Hepatocyte (in vitro differentiated cells): ENCODE data around the gene STARD10. TPM values are rescaled to one million over a fixed set of nuclear protein-coding genes. Genes with fewer than 3 reads are reported as not detected.

Experiments
- DNase-seq: peaks from one replicate; pipeline ENCODE4 v3.0.0-alpha.2; 2016; ENCODE audit warnings: low spot score
- H2AFZ ChIP-seq: fragments of 200-600 bp; sonication (generic); 2 replicates; pipeline ENCODE4 v1.6.0; 2016; ENCODE audit warnings: antibody characterized with exemption, mild to moderate bottlenecking
- H3K27ac ChIP-seq: fragments of 200-600 bp; sonication (generic); 2 replicates; pipeline ENCODE4 v1.5.1; 2016; ENCODE audit warnings: mild to moderate bottlenecking
- H3K27me3 ChIP-seq: fragments of 200-600 bp; sonication (generic); 2 replicates; pipeline ENCODE4 v1.6.1; 2016
- H3K36me3 ChIP-seq: fragments of 200-600 bp; sonication (generic); replicated peaks from 2 replicates; pipeline ENCODE4 v1.5.1; 2016; ENCODE audit warnings: low read depth; ENCODE audit not compliant: insufficient read depth
- H3K4me1 ChIP-seq: fragments of 200-600 bp; sonication (generic); 2 replicates; pipeline ENCODE4 v1.5.1; 2016; ENCODE audit warnings: mild to moderate bottlenecking, moderate library complexity; ENCODE audit not compliant: insufficient read depth
- H3K4me2 ChIP-seq: fragments of 200-600 bp; sonication (generic); 2 replicates; pipeline ENCODE4 v1.6.0; 2016
- H3K4me3 ChIP-seq: fragments of 200-600 bp; sonication (generic); 2 replicates; pipeline ENCODE4 v1.5.1; 2016; ENCODE audit warnings: mild to moderate bottlenecking
- H3K79me2 ChIP-seq: fragments of 200-600 bp; sonication (generic); 2 replicates; pipeline ENCODE4 v1.6.0; 2017; ENCODE audit warnings: mild to moderate bottlenecking
- H3K9me2 ChIP-seq: fragments of 200-600 bp; sonication (generic); replicated peaks from 2 replicates; pipeline ENCODE4 v1.6.0; 2017; ENCODE audit warnings: mild to moderate bottlenecking; ENCODE audit not compliant: insufficient read depth
- H3K9me3 ChIP-seq: fragments of 200-600 bp; sonication (generic); 2 replicates; pipeline ENCODE4 v1.5.1; 2016; ENCODE audit warnings: low read depth, mild to moderate bottlenecking
- H4K20me1 ChIP-seq: fragments of 200-600 bp; sonication (generic); 2 replicates; pipeline ENCODE4 v1.6.0; 2016; ENCODE audit warnings: mild to moderate bottlenecking; ENCODE audit not compliant: insufficient read depth, poor library complexity, severe bottlenecking
- CTCF ChIP-seq: fragments of 200-600 bp; sonication (generic); IDR thresholded peaks from 2 replicates; pipeline ENCODE4 v1.5.1; 2016; ENCODE audit warnings: antibody characterized with exemption, mild to moderate bottlenecking; ENCODE audit not compliant: poor library complexity
- EZH2 ChIP-seq: fragments of 200-600 bp; sonication (generic); IDR thresholded peaks from 2 replicates; pipeline ENCODE4 v1.6.1; 2016; ENCODE audit warnings: antibody characterized with exemption, mild to moderate bottlenecking, borderline replicate concordance
- EZH2phosphoT487 ChIP-seq: fragments of 200-600 bp; sonication (generic); IDR thresholded peaks from one replicate; pipeline ENCODE4 v1.6.1; 2018; ENCODE audit warnings: antibody characterized with exemption, mild to moderate bottlenecking, low read depth, moderate library complexity; ENCODE audit not compliant: unreplicated experiment, severe bottlenecking
- WGBS: methylation state at CpG from one replicate; pipeline ENCODE4 v1.1.6; 2016; ENCODE audit warnings: low lambda C conversion rate; ENCODE audit errors: missing lambda C conversion rate; 5-methylcytosine and 5-hydroxymethylcytosine counted together
- polyA plus RNA-seq: library from polyadenylated mRNA; unstranded; fragments of >200 nt; fragmentation: Nextera tagmentation; extraction: Ambion mirVana; gene quantifications from 2 replicates; pipeline ENCODE4 v1.2.1, GENCODE V29; 2016
- total RNA-seq: library from RNA; depleted of rRNA; stranded (reverse); fragments of >200 nt; gene quantifications from 2 replicates; pipeline ENCODE4 v1.2.3, GENCODE V29; 2014

Gene STARD10
- total and polyA plus RNA-seq, 2 experiments from 2014 or later = 290 to 686 TPM

GRCh38 chr11:72825661-72826060, 31.8 kb upstream of the STARD10 start:
- Histone ChIP-seq H3K9me3 (no peaks in the 10 kb centered on the region), H3K36me3 (no peaks in the 10 kb centered on the region), H3K4me3 (no peak overlapping the region), H4K20me1 (no peaks in the 10 kb centered on the region), H3K4me2 (no peak overlapping the region), H3K27me3 (no peaks in the 10 kb centered on the region), H3K9me2 (no peaks in the 10 kb centered on the region), H3K79me2 (no peaks in the 10 kb centered on the region), H3K27ac (no peak overlapping the region), H3K4me1 (peaks cover 11% of the 10 kb centered on the region), H2AFZ (no peak overlapping the region)
- WGBS = 84% methylated on average over 4 of the region's 4 CpGs
- no peak for DNase-seq
- TF ChIP-seq EZH2 = no peak
- no peak for TF ChIP-seq CTCF
- no peak for TF ChIP-seq EZH2phosphoT487

GRCh38 chr11:72824811-72825505, 31.1 kb upstream of the STARD10 start:
- Histone ChIP-seq H3K79me2 (no peaks in the 10 kb centered on the region), H3K36me3 (no peaks in the 10 kb centered on the region), H3K27ac (no peak overlapping the region), H3K9me2 (no peaks in the 10 kb centered on the region), H2AFZ (no peak overlapping the region), H3K9me3 (no peaks in the 10 kb centered on the region), H4K20me1 (no peaks in the 10 kb centered on the region), H3K4me3 (no peak overlapping the region), H3K27me3 (no peaks in the 10 kb centered on the region), H3K4me2 (no peak overlapping the region), H3K4me1 (peaks cover 11% of the 10 kb centered on the region)
- 91% methylated on average over 15 of the region's 15 CpGs for WGBS
- TF ChIP-seq EZH2phosphoT487 (no peak), CTCF (no peak), EZH2 (no peak)
- no peak for DNase-seq

- Histone ChIP-seq H4K20me1 (no peaks in the 10 kb centered on the region), H3K27ac (no peak overlapping the region), H3K9me2 (no peaks in the 10 kb centered on the region), H3K4me1 (peaks cover 11% of the 10 kb centered on the region), H3K4me2 (no peak overlapping the region), H3K4me3 (no peak overlapping the region), H3K36me3 (no peaks in the 10 kb centered on the region), H3K79me2 (no peaks in the 10 kb centered on the region), H3K9me3 (no peaks in the 10 kb centered on the region), H3K27me3 (no peaks in the 10 kb centered on the region), H2AFZ (no peak overlapping the region)
- TF ChIP-seq CTCF = no peak
- no peak for TF ChIP-seq EZH2phosphoT487
- no peak for TF ChIP-seq EZH2
- WGBS = 90% methylated on average over 7 of the region's 7 CpGs
- no peak for DNase-seq
These were observed 30.2 kb upstream of the STARD10 start for GRCh38 chr11:72824020-72824419.
